NCI-H69 (cell line): ENCODE results near the gene GIGYF1.

Experiments used
- DNase-seq: peaks from one replicate; lab custom pipeline; 2025; lab: John Stamatoyannopoulos, UW

Gene GIGYF1

DNA sequence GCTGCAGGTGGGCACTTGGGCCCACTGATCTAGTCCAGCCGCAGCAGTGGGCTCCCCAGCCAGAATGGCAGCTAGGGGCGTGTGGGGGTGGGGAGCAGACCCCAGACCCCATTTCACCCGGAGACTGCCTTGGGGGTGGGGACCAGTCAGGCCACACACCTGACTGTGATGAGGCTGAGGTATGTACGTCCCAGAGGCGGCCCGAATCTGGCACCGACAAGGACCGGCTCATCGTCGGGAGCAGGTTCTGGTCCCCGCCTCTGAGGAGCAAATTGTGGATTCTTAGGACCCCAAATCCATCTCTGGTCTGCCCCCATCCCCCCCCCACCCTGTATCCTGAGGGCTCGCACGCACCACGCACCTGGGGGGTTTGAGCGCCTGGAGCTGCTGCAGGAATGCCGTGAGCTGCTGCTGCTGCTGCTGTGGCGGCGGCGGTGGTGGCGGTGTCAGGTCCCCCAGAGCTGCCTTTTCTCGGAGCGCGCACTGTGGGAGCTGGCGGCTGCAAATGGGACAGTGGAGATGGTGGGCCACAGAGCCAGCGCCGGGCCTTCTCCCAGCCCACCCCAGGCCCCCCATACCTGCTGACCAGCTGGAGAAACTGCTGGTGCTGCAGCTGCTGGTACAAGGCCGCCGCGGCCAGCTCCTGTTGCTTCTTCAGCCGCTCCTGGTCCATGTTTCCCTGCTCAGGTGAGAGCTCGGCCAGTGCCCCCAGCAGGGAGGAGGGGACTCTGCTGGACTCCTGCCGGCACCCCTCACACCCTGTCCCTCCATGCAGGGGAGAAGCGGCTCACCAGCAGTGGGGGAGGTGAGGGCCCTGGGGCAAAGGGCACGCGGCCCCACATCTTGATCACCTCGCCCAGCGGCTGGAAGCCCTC lies 10.2 kb downstream of the GIGYF1 start:
- no peak for DNase-seq

DNA sequence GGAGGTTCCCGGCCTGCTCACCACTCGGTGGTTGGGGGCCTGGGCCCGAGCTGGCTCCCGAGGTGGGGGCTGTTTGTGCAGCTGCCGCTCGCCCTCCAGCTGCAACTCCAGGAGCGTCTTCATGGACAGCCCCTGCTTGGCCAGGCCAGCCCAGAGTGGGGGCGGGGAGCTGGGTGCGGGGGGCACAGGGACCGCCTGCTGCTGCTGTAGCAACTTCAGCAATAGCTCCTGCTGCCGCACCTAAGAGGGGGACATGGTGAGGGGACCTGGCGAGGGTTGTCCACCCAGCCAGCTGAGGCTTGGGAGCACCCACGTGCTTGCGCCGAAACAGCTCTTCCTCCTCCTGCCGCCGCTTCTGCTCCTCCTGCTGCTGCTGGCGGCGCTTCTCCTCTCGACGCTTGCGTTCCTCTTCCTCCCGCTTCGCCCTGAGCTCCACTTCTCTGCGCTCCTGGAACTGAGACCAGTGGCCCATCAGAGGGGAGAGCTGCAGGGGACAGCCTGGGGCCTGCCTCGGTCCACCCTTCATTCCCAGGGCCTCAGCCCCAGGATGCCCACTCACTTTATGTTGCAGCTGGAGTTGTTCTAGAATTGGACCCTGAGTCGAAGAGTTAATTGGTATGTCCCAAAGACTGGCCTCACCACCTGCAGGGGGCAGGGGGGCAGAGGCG lies 10.9 kb downstream of the GIGYF1 start:
- no peak for DNase-seq

DNA sequence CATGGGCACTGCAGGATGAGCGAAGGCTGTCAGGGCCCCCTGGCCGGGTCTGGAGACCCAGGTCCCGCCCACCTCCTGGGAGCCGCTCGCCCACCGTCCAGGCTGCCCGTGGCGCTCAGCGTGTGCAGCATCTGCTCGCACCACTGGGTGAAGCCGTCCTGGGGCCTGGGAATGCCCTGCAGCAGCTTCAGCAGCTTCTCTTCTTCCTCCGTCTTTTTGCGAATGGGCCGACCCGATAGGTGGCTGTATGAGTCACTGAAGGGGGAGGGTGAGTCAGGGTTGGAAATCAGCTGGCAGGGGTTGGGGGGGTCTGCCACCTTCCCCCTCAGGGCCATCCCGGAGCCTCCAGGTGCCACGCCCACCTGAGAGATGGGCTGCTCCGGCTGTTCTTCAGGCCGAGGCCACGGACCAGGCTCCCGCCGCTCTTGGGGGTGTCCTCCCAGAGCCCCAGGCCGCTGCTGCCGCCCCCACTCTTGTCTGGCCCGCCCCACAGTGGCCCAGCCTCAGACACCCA lies 11.8 kb downstream of the GIGYF1 start:
- no peak for DNase-seq

DNA sequence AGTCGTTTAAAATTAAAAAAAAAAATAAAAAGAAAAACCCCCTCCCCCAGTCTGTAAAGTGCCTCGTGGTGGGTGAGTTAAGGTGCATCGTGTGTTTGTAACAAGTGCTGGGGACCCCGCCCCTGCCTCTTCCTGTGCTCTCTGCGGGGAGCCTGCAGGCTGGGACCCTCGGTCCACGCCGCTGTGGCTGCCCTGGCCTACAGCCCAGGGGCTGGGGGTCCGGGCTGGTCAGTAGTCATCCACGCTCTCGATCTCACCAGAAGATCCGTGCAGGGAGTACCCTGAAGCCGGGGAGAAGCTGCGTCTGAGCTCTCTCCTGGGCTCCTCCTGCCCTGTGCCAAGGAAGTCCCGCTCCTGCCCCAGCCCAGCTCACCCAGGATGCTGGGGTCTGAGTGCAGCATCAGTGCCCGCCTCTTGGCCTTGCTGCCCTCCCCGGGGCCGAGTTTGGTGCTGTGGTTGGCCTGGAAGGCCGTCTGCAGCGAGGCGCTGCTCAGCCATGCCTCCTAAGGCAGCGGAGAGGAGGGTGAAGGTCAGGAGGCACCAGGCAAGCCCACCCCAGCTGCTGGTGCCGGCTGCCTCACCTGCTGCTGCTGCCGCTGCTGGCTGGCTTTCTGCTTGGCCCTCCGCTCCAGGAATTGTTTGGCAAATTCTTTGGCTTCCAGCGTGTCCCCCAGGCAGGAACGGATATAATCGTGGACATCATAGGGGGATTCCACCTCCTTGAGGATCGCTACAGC lies 12.4 kb downstream of the GIGYF1 start:
- DNase-seq, result no peak

DNA sequence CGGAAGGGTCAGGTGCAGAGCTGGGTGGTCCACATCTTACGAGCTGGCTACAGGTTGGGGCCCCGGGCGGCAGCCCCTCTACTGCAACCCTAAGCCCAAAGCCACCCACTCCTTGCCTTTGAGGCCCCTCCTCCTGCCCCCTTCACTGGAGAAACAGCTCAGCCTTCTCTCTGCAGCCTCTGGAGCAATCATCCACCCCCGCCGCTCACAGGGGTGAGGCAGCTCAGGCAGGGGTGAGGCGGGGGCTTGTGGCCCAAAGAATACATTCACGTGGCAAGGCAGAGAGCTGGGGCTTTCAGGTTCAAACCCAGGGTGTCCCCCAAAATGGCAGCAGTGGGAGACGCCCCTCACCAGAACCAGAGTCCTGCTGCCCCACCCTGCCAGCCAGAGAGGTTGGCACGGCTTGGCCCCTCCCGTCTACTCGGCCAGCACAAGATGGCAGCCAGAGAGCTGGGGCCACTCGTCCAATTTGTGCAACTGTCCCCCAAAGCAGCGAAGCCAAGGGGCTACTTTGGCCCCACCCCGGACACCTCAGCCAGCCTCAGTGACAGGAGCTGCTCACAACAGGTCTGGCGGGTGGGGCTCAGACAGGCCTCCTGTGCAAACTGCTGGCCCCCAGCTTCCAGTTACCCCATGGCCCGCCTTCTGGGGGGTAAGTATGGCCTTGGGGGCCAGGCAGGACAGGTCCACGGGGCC lies 13.3 kb downstream of the GIGYF1 start:
- no peak for DNase-seq

DNA sequence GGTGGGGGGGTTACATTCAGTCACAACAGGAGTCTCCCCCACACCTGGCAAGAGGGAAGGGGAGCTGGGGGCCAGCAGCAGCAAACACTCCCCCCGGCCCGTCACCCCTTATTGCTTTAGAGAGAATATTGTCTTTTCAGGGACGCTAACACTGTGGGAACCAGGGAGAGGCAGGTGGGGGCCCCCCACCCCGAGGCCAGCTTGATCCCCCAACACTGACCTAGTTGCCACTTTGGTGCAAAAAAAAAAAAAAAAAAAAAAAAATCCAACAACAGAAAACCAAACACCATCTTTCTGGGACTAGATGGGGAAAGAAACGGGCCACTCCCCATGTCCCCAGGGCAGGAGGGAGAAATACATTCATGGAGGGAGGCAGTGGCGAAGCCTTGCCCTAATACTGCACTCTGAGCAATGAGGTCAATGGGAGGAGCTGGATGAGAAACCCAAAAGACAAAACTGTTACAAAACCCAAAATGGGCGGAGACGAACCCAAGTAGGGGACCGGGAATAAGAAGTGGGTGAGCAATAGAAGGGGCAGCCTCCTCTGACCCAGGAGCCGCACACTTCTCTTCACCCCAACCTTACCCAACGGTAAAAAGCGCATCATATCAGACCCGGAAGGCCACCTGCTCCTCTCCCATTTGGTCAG lies 14.0 kb downstream of the GIGYF1 start:
- no peak for DNase-seq

DNA sequence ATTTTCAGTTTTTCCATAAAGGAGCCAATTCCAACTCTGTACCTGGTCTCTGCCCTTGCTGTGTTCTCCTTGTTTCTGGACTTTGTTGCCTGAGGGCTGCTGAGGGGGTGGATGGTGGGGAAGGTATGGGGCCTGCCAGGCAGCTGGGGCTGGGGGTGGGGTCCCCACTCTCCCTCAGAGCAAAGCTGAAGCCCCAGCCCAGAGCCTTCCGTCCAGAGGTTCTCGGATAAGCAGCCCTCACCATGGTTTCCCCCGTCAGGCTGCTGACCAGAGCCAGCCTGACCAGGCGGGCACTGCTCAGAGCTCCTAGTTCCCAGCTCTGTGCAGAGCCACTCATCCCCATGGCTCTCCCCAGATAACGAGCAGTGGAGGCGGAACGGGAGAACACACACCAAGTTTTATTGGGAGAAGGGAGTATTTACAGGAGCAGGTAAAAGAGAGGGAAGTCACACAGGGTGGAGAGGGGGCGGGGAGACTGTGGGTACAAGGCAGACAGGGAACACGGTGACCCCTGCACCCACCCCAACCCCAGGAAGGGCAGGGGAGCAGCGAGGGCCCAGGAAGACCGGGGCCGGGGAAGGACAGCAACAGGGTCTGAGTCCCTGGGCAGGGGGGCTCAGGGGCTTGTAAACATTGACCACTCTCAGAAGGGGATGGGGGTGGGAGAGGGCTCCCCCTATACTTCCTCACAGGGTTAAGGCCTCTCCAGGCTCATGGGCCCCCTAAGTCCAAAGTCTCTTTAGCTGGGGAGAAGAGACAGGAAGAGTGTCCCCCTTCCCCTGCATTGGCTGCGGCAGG lies 14.7 kb downstream of the GIGYF1 start:
- DNase-seq, result no peak

DNA sequence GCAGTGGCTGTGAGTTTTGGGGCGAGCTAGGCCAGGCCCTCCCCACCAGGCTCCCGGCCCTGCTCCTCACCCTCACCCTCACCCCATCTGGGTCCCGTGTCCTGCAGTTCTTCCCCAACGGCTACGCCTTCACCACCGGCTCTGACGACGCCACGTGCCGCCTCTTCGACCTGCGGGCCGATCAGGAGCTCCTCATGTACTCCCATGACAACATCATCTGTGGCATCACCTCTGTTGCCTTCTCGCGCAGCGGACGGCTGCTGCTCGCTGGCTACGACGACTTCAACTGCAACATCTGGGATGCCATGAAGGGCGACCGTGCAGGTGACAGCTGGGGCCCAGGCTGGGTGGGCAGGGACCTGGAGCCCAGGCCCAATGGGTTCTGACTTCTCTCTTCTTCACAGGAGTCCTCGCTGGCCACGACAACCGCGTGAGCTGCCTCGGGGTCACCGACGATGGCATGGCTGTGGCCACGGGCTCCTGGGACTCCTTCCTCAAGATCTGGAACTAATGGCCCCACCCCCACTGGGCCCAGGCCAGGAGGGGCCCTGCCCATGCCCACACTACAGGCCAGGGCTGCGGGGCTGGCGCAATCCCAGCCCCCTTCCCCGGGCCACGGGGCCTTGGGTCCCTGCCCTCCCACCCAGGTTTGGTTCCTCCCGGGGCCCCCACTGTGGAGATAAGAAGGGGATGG lies 15.6 kb downstream of the GIGYF1 start:
- DNase-seq, result no peak

DNA sequence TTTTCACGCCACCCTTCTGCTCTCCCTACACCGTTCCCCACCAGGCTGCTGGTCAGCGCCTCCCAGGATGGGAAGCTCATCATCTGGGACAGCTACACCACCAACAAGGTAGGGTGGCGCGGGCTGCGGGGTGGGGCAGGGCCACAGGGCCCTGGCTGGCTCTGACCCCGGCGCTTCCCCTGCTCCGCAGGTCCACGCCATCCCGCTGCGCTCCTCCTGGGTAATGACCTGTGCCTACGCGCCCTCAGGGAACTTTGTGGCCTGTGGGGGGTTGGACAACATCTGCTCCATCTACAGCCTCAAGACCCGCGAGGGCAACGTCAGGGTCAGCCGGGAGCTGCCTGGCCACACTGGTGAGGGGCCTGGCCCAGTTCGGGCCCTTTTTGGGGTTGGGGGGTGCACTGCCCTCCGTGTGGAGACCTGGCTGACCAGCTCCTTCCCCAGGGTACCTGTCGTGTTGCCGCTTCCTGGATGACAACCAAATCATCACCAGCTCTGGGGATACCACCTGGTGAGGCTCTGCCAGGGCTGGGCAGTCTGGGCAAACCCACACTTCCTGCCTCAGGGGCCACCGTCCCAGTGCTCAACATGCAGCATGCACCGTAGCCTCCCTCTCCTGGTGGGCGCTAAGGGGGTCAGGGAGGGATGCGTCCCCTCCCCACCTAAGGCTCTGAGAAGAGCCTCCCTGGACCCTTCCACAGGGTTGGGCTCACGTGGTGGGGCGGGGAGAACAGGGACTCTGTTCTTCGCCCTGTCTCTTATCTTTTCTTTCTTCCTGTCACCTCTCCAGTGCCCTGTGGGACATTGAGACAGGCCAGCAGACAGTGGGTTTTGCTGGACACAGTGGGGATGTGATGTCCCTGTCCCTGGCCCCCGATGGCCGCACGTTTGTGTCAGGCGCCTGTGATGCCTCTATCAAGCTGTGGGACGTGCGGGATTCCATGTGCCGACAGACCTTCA lies 16.5 kb downstream of the GIGYF1 start:
- DNase-seq, result no peak

DNA sequence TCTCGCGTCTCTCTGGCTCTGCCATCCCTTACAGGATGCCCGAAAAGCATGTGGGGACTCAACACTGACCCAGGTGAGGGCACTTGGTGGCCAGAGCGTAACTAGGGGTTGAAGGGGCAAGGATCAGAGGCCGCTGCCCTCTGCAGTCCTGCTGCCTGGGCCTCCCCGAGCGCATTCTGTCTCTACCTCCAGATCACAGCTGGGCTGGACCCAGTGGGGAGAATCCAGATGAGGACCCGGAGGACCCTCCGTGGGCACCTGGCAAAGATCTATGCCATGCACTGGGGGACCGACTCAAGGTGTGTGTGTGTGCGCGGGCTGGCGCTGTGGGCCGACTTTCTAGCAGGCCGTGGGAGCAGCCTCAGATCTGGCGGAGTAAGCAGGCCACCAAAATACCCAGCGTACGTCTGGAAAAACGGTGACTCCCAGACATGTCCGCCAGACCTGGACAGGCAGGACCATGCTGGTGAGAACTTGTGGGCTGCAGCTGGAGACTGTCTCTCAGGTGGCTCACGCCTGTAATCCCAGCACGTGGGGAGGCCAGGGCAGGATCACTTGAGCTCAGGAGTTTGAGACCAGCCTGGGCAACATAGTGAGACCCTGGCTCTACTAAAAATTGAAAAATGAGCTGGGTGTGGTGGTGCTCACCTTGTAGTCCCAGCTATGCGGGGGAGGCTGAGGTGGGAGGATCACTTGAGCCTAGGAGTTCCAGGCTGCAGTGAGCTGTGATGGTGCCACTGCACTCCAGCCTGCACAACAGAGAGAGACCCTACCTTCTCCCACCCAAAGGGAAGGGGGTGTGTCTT lies 17.3 kb downstream of the GIGYF1 start:
- DNase-seq, result no peak

DNA sequence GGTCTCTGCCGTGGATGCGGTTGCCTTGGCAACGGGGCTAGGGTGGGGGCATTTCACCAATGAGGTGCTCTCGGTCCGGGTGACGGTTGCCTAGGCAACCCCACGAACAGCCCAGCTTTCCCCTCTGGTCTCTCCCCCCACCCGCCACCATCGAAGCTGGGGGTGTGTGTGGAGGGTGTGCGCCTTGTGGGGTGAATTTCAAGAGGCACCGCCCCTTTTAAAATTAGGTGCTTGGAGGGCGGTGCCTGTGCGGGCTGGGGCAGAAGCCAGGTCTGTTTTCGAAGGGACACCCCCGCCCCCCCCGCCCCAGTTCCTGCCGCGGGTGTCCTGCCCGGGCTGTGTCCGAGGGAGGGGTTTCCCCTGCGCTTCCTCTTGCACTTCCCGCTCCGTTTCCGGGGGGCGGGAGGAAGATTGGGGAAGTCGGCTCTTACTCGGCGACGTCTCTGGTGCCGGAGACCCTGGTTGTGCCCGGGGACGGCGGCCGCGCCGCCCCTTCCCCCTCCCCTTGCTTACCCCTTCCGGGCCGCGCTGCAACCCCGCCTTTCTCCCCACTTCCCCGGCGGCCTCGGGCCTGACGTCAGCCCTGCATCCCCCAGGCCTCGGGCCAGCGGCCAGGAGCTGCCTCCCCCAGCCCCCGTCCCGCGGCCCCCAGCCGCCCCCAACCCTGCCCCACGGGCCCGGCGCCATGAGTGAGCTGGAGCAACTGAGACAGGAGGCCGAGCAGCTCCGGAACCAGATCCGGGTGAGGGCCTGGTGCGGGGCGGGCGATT lies 18.3 kb downstream of the GIGYF1 start:
- peak; percentile 90 for DNase-seq

DNA sequence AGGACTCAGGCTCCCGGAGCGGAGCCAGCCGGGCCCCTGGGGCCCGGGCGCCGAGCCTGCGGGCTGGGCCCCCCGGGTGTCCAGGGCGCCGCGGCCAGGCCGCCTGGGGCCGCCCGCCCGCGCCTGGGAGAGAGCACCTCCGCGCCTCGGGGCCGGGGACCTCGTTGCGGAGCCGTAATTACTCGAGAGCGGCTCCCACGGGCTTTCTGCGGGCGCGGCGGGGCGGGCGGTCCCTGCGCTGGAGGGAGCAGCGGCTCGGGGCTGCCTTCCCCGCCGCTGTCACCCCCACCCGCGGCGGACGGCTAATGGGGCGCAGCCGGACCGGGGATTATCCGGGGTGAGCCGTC lies 19.0 kb downstream of the GIGYF1 start:
- DNase-seq, result peak; percentile 71

DNA sequence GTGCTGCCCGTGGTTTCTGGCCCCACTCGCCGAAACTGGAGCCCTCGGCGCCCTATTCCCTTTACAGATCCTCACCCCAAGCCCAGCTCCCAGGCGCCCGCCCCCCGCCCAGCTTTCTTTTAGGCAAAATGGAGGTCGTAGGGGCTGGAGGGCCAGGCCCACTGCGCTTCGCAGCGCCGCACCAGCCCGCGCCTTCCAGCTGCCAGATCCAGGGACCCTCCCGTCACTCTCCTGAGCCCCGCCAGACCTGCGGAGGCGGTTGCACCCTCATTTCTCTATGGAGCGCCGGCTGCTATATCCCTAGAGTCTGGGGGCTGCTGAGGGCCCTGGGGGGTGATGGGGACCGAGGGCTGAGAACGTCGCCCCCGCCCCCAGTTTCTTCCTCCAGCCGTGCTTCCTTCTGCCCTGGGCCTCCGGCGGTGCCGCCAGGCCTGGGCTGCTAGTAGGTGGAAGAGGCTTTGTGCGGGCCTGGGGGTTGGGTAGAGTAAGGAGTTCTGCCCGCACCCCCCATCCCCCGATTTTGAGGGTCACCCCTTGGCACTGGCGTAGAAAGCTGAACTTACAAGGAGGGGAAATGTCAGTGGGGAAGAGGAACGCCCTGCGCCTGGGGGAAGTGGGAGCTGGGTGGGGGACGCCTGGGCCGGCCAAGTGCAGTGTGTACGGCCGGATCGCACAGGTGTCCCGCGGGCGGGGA lies 19.5 kb downstream of the GIGYF1 start:
- peak; percentile 71 for DNase-seq

DNA sequence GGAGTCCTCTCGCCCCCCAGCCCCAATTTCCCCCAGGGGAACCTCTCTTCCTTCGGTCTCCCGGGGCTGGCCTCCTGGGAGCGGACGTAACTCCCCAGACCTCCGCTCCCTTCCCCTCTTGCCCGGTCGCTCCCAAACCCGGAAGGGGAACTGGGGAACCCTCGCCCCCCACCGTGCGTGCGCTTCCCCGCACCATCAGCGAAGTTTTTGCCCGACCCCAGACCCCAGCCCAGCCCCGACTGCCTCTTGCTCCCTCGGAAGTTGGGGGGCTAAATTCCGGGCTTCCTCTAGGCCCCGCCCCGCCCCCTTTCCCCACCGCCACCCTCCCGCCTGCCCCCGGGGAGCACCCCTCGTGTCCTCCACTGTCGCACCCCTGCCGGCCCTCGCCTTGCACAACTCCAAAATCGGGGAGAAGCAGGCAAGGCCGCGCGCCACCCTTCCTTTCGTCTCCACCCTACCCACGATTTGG lies 20.1 kb downstream of the GIGYF1 start:
- peak; percentile 87 for DNase-seq

DNA sequence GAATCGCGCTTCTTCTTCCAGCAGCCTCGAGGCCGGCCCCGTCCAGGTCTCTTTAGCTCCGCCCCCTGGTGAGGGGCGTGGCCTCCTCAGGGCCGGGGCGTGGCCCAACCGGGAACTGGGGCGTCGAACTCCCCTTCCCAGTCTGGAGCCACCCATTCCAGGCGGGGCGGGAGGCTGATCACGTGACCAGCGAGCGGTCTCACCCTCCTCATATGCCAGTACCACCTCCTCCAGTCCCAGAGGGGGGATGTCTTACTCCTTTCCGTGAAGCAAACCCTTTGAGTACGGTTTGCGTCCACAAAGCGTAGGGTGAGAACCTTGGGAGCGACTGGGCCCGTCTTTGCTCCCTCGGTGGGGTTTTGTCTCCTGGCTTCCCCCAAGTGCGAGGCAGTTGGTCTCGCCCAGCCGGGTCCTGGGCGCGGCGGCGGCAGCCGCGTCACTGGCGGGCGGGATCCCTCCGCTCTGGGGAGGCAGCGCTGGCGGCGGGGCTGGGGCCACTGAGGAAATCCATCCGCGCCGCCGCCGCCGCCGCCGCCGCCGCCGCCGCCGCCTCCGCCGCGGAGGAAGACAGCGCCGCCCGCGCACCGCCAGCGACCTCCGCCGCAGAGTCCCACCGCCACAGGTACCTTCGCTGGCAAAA lies 20.6 kb downstream of the GIGYF1 start, which contains the start of gene GNB2:
Gene GNB2 (plus strand): TSS at position 439 of the 640 bp plus-strand sequence. CDS start 2,526 bp downstream, outside the sequence.
- DNase-seq, result peak; percentile 100
